AG20443 (cell line): ENCODE data around the gene CHMP6.
A peak's percentile ranks its signal among the peaks of the same experiment; 100 is the strongest.

ENCODE experiments used
- DNase-seq: peaks from one replicate; pipeline ENCODE4 v3.0.0; 2012; ENCODE audit warnings: low spot score, mixed read lengths

CHMP6 gene

GRCh38 chr17:80956321-80957190 lies 35.1 kb upstream of the CHMP6 start:
- no peak for DNase-seq

DNA sequence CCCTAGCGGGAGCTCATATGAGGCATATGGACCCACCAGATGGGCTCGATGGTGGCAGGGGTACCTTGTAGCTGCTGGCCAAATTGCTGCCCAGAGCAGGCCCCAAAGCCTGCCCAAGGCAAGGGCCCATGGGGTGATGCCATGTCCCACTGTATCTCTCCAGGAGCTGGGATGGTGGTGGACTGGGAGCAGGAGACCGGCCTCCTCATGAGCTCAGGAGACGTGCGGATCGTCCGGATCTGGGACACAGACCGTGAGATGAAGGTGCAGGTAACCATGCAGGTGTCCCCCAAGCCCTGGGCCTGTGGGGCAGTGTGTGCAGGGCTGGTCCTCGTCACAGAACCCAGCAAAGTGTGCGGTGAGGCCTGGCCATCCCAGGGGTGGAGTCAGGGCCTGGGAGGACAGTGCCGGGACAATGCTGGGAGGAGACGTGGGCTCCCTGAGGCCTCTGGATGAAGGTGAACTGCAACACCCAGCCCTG lies 34.1 kb upstream of the CHMP6 start:
- DNase-seq = no peak

GRCh38 chr17:80959330-80960036 lies 32.2 kb upstream of the CHMP6 start:
- peak; percentile 94 for DNase-seq

DNA sequence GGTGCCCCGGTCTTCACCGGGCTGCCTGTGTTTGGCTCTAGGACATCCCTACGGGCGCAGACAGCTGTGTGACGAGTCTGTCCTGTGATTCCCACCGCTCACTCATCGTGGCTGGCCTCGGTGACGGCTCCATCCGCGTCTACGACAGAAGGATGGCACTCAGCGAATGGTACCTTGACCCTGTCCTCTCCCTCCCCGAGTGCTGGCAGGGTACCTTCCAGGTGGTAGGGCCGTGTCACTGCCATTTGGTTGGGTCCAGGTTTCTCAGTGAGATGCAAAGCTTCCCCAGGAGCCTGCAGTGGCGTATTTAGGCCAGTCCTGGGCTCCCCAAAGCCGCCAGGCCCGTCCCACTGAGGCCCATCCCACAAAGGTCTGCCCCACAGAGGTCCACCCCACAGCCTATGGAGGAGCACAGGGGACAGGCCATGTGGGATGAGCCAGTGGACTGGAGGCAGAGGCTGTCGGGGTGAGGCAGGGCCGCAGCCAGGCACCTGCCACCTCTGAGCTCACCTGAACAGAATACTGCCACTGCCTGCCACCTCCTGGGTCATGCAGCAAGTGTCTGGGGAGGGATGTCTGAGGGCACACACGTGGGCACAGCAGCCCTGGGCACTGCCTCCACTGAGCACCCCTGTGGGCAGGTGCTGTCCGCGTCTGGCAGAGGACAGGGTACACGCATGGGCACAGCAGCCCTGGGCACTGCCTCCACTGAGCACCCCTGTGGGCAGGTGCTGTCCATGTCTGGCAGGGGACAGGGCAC lies 31.4 kb upstream of the CHMP6 start:
- no peak for DNase-seq

GRCh38 chr17:80960797-80961452 lies 30.7 kb upstream of the CHMP6 start:
- DNase-seq = no peak

- no peak for DNase-seq
Measured at GRCh38 chr17:80961541-80962330, 29.9 kb upstream of the CHMP6 start.

DNA sequence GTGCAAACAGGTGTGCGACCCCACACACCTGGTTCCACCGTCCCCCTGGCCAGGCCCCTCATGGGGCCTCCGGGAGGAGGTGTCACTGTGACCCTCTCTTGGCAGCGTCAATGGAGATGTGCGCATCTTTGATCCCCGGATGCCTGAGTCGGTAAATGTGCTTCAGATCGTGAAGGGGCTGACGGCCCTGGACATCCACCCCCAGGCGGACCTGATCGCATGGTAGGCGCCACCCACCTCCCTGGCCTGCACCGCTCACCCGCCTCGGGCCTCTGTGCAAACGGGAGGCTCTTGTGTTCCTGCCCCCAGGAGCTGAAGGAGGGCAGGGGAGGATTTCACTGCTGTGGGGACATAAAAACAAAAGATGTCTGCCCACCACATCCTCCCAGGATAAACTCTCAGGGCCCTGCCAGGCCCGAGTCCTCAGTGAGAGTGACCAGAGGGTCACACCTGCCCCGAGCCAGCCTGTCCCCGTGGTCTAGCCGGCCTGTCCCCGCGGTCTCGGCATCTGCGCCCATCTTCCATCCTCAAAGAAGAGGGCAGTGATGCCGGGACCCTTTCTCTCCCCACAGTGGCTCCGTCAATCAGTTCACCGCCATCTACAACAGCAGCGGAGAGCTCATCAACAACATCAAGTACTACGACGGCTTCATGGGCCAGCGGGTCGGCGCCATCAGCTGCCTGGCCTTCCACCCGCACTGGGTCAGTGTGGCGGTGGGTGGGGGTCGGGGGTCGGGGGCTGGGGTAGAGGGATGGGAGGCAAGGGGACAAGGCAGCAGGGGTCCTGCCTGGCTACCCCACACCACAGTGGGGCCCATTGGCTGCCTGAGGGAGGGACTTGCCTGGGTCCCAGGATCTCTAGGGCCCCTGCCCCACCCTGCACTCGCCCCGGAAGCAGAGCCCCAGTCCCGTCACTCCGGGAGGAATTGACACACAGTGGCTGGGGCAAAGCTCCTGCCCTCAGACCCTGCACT lies 29.0 kb upstream of the CHMP6 start:
- DNase-seq = no peak

DNA sequence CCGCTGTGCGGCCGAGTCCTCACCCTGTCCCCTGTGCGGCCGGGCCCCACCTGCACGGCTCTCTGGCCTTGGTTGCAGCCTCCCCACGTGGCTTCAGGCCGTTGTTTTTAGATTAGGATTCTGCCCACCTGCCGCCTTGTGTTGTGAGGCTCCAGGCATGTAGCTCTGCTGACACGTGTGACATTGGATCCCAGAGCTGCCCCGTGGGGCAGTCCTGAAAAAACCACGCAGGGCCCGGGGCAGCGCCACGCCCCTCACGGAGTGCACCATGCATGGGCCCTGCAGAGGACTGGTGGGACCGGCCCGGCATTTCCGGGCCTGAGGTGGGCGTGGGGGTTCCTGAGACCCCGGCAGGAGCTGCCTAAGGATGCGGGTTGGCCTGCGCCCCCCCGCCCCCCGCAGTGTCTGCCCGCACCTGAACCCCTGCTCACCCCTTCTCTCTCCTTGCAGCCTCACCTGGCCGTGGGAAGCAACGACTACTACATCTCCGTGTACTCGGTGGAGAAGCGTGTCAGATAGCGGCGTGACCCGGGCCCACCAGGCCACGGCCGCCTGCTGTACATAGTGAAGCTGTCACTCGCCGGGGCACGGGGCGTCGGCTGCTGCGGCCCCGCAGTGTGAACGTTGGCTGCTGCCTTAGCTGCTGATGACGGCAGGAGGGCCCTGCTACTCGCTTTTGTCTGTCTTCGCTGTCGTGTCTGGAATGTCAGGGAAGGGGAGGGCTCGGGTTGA lies 27.7 kb upstream of the CHMP6 start:
- no peak for DNase-seq

DNA sequence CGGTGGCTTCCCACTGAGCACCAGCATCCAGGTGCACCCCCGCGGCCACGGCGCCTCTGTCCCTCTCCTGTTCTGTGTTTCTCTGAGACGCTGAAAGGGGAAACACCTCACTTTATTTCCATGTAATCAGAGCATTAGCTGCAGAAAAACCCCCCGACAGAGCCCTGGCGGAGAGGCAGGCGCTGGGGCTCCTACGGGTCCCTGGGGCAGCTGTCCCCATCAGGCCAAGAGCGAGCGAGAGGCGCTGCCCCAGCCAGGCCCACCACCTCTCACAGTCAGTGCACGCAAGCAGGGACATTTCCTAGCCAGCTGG lies 27.1 kb upstream of the CHMP6 start:
- DNase-seq = no peak

GRCh38 chr17:80964859-80965580 lies 26.6 kb upstream of the CHMP6 start:
- DNase-seq = no peak

GRCh38 chr17:80965606-80966005 lies 26.0 kb upstream of the CHMP6 start:
- no peak for DNase-seq

DNA sequence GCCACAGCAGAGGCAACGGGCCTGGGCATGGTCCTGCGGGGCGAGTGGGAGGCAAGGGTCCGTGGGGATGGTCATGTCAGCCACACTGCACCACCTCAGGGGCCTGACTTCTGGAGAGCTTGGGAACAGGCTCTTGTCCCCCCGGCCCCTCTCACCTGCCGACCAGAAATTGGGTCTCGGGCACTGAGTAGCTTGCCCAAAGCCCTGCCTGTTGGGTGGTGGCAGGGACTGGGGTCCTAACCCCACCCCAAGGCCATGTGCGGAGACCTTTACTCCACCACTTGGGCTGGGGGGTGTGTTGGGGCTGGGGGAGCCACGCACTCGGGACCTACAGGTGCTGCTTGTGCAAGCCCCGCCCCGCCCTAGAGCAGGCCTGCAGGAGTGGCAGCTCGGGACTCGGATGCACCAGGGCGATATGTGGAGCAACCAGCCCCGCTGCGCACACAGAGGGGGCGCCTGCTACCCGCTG lies 24.2 kb upstream of the CHMP6 start:
- no peak for DNase-seq

GRCh38 chr17:80968602-80969029 lies 23.0 kb upstream of the CHMP6 start:
- DNase-seq = peak; percentile 84

- no peak for DNase-seq
Measured at GRCh38 chr17:80969030-80969673, 22.5 kb upstream of the CHMP6 start.

DNA sequence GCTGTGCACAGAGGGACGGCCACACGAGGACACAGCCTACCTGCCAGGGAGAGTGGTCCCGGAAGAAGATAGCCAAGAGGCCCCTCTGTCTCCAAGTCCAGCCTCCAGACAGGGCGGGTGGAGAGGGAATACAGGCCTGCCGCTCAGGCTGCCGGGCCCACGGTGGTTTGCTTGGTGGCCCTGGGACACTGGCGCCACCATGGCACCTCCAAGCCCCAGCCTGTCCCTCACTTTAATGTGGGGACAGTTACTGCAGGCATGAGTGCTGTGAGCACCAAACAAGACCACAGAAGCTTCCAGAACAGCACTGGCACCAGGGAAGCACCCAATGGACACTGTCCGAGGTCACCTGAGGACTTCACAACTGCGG lies 22.0 kb upstream of the CHMP6 start:
- DNase-seq = no peak

DNA sequence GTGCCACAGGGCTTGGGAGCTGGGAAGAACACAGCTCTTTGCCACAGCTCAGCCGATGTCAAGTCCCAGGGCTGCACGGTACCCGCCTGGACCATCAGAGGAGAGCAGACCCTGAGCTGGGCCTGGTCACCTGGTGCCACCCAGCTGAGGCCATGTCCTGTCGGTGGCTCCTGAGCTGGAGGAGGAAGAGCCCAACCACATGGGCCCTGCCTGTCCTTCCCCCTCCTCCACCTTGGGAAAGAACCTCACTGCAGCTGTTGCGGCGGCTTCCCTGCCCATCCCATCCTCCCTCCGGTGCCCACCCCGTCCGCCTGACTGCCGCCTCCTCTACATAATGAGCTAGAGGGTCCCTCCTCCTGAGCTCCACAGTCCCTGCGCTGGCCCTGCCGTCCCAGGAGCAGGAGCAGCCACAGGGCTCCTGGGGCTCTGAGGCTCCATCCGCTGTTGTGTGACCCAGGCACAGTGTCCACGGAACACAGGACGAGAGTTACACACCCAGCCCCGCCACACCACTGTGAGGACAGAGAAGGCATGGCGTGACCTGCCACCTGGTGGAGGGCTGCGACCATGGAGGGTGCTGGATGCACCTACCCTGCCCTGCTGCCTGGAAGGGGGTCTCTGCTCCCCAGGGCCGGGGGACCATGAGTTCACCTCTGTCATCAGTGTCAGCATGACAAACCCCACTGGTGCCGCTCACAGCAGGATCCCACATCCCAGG lies 21.4 kb upstream of the CHMP6 start:
- peak; percentile 71 for DNase-seq
